Measurements from ENCODE around the gene ZFP90.

- no peak for TF ChIP-seq CTCF (IDR thresholded peaks at IDR 0.05)
- no peak for TF ChIP-seq POLR2A (IDR thresholded peaks at IDR 0.05)
- no peak for TF ChIP-seq POLR2AphosphoS5 (IDR thresholded peaks at IDR 0.05)
- no peak for TF ChIP-seq EP300 (IDR thresholded peaks at IDR 0.05)
Measured at GRCh38 chr16:68596266-68596665, 57.2 kb downstream of the ZFP90 start.

All from gastroesophageal sphincter (tissue), 3 donors.